Stimulated activated CD8-positive, alpha-beta memory T cell treated with anti-CD3 and anti-CD28 coated beads, Interleukin-2, amount 100 ng/mL, for 1 hour (primary cell): ENCODE data around the gene HOXA11.

Source experiments
- DNase-seq, 2 donors: peaks; one replicate each; pipeline ENCODE4 v3.0.0-alpha.2; 2020; ENCODE audit warnings: low read depth in 2 of 2

Gene HOXA11

GRCh38 chr7:27185013-27185853, at the start of gene HOXA11:
Gene HOXA11, minus strand, starts transcription at chr7:27185232. Its CDS starts 88 bp downstream, at chr7:27185144.
- DNase-seq: no peak

- DNase-seq: no peak
Measured at GRCh38 chr7:27229448-27229847, 44.4 kb upstream of the HOXA11 start.

GRCh38 chr7:27224983-27225934, 40.2 kb upstream of the HOXA11 start:
- no peak for DNase-seq

GRCh38 chr7:27223941-27224575, 39.0 kb upstream of the HOXA11 start:
- no peak for DNase-seq

GRCh38 chr7:27221201-27221797, 36.3 kb upstream of the HOXA11 start:
- no peak for DNase-seq

- no peak for DNase-seq
Measured at GRCh38 chr7:27220440-27220955, 35.5 kb upstream of the HOXA11 start.

GRCh38 chr7:27219821-27220220, 34.8 kb upstream of the HOXA11 start:
- DNase-seq: no peak

- no peak for DNase-seq
Measured at GRCh38 chr7:27217951-27218350, 32.9 kb upstream of the HOXA11 start.

- DNase-seq: no peak
Measured at GRCh38 chr7:27215356-27215755, 30.3 kb upstream of the HOXA11 start.

GRCh38 chr7:27214239-27214950, 29.4 kb upstream of the HOXA11 start:
- DNase-seq: no peak

- no peak for DNase-seq
Measured at GRCh38 chr7:27213433-27214238, 28.6 kb upstream of the HOXA11 start.

GRCh38 chr7:27212497-27213432, 27.7 kb upstream of the HOXA11 start:
- DNase-seq: no peak

GRCh38 chr7:27211764-27212204, 26.8 kb upstream of the HOXA11 start:
- no peak for DNase-seq

- no peak for DNase-seq
Measured at GRCh38 chr7:27211084-27211446, 26.0 kb upstream of the HOXA11 start.

GRCh38 chr7:27210441-27211083, 25.5 kb upstream of the HOXA11 start:
- DNase-seq: no peak

- DNase-seq: no peak
Measured at GRCh38 chr7:27209933-27210440, 25.0 kb upstream of the HOXA11 start.

- DNase-seq: no peak
Measured at GRCh38 chr7:27208998-27209397, 24.0 kb upstream of the HOXA11 start.

- no peak for DNase-seq
Measured at GRCh38 chr7:27207348-27207985, 22.4 kb upstream of the HOXA11 start.
